Endometrial microvascular endothelial cells (primary cell): ENCODE measurements around the gene DDX60. TPM values are rescaled to one million over a fixed set of nuclear protein-coding genes. Genes with fewer than 3 reads are reported as not detected.
"Not testable (repeated sequence)": the region's sequence is repeated elsewhere in the genome, so short reads cannot be mapped to it uniquely, and the experiment has no call there.

Experiments
- in situ Hi-C: cut with HindIII; loops from 2 replicates; pipeline ENCODE4 v1.10.0; 2017; ENCODE audit warnings: low sequenced_read_pairs, low pct_unique_long_range_greater_than_20kb; ENCODE audit errors: inconsistent ontology term
- total RNA-seq: library from RNA; depleted of rRNA; stranded (reverse); fragments of >200 nt; gene quantifications from one replicate; pipeline ENCODE4 v1.2.3, GENCODE V29; 2015; ENCODE audit errors: inconsistent ontology term

DDX60 gene
- total RNA-seq, 1 donor from 2014 or later, result 30.8 TPM

DNA sequence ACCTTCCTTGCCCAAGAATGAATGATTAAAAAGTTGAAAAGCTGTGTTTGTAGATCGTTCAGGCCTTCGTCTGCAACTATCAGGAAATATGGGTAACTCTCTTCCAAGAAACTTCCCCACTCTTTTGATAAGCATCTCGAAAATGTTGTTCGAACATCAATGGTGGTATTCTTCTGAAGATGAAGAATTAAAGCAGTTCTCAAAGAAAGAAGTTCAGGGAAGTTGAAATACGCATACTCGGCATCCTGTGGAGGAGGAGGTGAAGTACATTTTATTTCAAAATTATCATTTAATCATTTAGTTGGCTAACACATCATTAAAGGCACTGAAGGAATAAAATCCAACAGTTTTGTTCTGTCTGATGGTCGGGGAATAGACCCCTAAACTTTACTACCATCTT lies 12.1 kb downstream of the DDX60 start:
- in situ Hi-C loops, result no loop called here

DNA sequence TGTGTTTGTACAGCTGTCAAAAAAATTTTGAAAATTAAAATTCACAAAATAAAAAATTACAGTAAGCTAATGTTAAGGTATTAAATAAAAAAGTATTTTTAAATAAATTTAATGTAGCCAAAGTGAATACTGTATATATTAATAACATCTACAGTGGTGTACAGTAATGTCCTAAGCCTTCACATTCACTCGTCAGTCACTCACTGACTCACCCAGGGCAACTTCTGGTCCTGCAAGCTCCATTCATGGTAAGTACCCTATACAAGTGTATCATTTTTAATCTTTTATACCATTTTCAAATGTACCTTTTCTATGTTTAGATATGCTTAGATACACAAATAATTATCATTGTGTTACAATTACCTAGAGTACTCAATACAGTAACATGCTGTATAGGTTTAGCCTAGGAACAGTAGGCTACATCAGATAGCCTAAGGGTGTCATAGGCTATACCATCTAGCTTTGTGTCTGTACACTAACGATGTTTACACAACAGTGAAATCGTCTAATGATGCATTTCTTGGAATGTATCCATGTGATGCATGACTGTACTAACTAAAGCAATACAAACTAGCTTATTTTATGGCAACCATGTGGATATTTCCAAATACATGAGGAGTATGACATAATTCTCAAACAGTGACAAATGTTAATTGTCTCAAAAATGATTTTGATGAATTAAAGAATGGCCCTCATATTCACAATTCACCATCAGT lies 13.7 kb downstream of the DDX60 start:
- in situ Hi-C loops, result no loop called here

GRCh38 chr4:168303430-168303829 lies 15.1 kb downstream of the DDX60 start:
- in situ Hi-C loops, result not testable (repeated sequence)

GRCh38 chr4:168293386-168293975 lies 25.1 kb downstream of the DDX60 start:
- in situ Hi-C loops, result no loop called here

DNA sequence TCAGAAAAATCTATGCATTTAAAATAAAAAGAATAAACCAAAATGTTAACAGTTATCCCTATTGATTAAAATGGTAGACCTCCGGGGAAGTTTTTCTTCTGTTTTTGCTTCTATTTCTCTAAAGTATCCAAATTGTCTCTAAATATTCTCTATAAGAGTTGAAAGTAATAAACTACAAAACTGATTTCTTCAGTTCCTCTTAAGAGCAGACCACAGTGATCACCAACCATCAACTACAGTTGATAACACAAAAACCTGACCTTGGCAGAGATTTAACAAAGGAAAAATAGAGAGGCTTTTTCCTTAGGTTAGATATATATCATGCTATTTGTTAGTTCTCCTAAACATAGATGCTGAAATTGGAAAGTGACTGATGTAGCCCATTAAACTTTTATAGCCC lies 27.3 kb downstream of the DDX60 start:
- in situ Hi-C loops, result no loop called here

GRCh38 chr4:168285850-168286249 lies 32.7 kb downstream of the DDX60 start:
- in situ Hi-C loops, result not testable (repeated sequence)

DNA sequence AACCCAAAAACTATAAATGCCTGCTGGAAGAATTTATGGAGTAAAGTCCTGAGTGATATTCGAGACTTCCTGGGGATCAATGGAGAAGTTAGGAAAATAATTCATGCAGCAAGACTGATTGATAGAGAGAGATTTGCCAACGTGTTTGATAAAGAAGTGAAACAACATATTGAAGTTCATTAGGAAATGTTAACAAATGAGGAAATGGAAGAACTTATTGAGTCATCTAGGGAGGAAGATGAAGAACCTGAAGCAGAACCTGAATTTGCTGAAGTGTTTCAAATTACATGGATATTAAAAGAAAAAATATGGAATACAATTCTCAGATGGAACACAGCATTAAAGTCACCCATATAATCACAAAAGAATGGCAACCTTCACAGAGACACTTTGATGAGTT lies 39.0 kb downstream of the DDX60 start:
- in situ Hi-C loops, result no loop called here

GRCh38 chr4:168275836-168276235 lies 42.7 kb downstream of the DDX60 start:
- in situ Hi-C loops, result no loop called here

- in situ Hi-C loops, result no loop called here
Observed at GRCh38 chr4:168274871-168275270, 43.7 kb downstream of the DDX60 start.

DNA sequence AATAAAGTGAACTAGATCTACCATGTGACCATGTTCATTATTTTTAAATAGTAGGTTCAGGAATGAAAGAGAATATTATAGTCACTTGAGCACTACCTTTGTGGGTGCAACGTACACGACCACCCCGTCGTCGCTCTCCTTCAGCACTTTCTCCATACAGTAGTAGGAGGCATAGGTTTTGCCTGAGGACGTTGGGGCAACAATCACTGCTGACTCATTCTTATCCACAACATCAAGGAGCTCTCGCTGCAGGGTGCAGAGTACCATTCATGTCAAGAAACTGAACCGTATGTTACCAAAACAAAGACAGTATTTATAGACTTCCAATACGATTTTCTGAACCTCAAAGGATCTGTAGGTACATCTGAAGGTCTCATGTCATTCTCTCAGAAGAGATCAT lies 44.7 kb downstream of the DDX60 start:
- in situ Hi-C loops, result no loop called here

GRCh38 chr4:168272488-168272887 lies 46.1 kb downstream of the DDX60 start:
- in situ Hi-C loops, result no loop called here

DNA sequence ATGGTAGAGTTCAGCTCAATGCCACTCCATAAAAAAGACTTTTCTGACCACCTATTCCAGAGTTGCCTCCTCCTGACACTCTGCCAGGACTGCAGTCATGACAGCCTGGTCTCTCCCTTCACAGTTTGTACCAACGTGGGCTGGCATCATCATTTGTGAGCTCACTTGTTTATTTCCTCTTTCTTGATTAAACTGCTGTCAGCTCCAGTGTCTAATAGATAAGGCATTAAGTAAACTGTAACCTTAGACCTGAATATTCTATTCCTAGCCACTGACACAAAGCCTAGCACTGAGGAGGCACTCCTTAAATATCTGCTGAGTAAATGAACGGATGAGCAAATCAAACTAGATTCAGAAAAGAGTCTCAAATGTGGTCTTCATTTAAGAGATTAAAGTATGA lies 48.7 kb downstream of the DDX60 start:
- in situ Hi-C loops, result no loop called here

- in situ Hi-C loops, result no loop called here
Observed at GRCh38 chr4:168265327-168265726, 53.2 kb downstream of the DDX60 start.

DNA sequence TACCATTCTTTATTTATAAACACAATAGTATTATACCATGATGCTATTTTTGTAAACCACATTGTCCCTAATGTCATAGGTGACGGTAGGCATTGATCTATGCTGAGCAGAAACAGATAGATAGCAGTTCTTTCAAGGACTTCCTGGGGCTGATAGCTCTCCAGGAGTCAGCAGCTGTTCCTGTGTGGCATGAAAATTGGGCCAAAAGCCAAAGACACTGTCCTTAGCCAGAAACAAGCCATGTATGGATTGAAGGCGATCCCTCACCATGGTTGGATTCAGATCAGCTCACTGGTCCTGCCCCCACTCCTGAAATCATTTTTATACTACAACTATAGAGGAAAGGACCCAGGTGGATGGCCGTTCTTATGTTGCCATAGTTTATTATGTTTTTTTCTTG lies 53.6 kb downstream of the DDX60 start:
- in situ Hi-C loops, result no loop called here

- in situ Hi-C loops, result no loop called here
Observed at GRCh38 chr4:168263039-168263438, 55.5 kb downstream of the DDX60 start.

GRCh38 chr4:168259096-168259495 lies 59.5 kb downstream of the DDX60 start:
- in situ Hi-C loops, result no loop called here

DNA sequence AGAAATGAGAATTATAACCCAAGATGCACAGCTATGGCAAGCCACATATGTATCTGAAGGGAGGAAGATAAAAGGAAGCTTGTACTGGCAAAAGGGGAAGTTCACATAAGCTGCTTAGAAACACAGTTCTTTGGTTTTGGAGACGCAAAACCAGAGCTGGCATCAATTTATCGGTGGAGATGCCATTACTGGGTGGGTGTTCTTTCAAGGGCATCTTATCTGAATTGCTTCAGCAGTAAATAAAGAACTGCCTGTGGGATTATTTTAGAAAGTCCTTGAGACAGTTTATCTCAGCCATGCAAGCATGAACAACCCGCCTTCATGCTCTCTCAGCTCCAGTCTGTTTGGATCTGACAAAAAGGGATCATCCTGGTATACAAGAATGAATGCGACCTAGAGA lies 60.8 kb downstream of the DDX60 start:
- in situ Hi-C loops, result no loop called here

GRCh38 chr4:168248176-168248710 lies 70.3 kb downstream of the DDX60 start:
- in situ Hi-C loops, result no loop called here

GRCh38 chr4:168247603-168248002 lies 70.9 kb downstream of the DDX60 start:
- in situ Hi-C loops, result no loop called here

GRCh38 chr4:168241953-168242352 lies 76.6 kb downstream of the DDX60 start:
- in situ Hi-C loops, result no loop called here

DNA sequence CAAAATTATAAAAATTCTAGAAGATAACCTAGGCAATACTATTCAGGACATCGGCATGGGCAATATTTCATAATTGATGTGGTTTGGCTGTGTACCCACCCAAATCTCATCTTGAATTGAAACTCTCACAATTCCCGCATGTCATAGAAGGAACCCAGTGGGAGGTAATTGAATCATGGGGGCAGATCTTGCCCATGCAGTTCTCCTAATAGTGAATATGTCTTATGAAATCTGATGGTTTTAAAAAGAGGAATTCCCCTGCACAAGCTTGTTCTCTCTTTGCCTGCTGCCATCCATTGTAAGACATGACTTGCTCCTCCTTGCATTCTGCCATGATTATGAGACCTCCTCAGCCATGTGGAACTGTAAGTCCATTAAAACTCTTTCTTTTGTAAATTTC lies 77.7 kb downstream of the DDX60 start:
- in situ Hi-C loops, result no loop called here
